GM08714 (cell line): ENCODE data around the gene SLC25A15.
"Not testable (repeated sequence)": the region's sequence is repeated elsewhere in the genome, so short reads cannot be mapped to it uniquely, and the experiment has no call there.

Experiments
- H3K4me3 ChIP-seq: fragments of 200-500 bp; sonication (Bioruptor generic); 2 replicates; pipeline ENCODE4 v1.5.1; 2014; ENCODE audit warnings: mild to moderate bottlenecking, low read length, inconsistent platforms
- ZNF274 ChIP-seq: IDR thresholded peaks from 2 replicates; pipeline ENCODE4 v1.6.1; 2012; ENCODE audit warnings: mild to moderate bottlenecking, low read depth, low read length

The SLC25A15 gene

DNA sequence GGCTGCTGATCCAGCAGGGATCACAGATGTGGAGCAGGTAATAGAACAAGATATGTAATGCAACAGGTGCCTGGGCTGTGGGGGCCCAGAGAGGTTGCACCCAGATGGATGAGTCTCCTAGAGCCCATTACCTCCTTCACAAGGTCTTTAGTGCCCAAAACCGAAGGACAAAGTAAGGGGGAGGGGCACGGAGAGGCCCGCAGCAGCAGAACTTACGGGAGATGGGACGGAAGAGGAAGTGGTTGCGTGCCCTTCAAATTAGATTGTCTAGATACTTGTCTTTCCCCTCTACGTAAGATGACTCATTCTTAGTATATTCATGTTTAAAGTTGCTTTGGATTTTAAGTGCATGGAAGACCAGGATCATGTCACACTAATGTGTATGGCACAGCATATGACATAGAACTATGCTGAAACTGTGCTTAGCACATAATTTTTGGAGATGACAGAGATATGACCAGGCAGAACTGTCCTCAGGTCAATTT, 12.7 kb upstream of the SLC25A15 start:
- TF ChIP-seq ZNF274 = no peak
- no peak overlapping the region for H3K4me3 ChIP-seq

DNA sequence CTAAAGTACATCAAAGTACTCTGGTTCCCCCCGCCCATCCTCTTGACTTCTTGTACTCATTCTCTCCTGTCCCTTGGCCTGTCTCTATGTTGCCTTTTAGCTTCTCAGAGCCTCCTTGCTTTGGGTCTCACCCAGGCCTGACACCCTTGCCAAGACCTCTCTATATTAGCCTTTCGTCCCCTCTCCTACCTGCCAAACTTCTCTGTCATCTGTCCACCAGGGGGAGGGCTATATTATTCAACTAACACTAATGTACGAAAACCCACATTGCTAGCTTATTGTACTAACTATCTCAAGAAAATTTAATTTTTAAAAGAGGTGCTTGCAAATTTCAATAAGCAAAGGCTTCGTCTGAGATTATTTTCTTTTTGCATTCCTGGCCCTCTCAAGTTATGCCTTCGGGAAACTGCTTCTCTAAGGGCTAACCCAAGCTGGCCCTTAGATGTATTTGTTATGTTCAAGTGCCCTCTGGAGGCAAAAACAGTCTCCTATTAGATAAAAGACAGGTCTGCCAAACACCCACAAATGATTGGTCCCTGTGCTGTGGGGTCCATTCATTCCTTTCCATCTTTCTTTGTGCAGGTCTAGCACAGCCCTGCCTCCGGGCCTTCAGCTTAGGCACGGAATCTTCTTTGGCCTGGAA, 12.1 kb upstream of the SLC25A15 start:
- TF ChIP-seq ZNF274 = no peak
- no peak overlapping the region for H3K4me3 ChIP-seq

DNA sequence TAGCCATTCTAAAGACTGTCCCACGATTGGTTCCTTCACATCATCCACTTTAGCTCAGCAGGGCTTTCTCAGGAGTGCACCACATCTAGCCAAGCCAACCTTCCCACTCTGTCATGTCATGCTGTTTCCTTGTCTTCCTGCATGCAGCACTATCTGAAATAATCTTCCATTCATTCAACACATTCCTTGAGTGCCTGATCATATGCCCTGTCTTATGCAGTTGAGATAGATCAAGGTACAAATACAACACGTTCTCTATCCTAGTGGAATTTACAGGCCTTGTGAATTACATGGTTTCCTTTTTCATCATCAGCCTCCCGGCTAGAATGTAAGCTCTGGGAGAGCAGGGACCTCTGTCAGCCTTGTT, 11.6 kb upstream of the SLC25A15 start:
- TF ChIP-seq ZNF274 = no peak
- H3K4me3 ChIP-seq = no peak overlapping the region

DNA sequence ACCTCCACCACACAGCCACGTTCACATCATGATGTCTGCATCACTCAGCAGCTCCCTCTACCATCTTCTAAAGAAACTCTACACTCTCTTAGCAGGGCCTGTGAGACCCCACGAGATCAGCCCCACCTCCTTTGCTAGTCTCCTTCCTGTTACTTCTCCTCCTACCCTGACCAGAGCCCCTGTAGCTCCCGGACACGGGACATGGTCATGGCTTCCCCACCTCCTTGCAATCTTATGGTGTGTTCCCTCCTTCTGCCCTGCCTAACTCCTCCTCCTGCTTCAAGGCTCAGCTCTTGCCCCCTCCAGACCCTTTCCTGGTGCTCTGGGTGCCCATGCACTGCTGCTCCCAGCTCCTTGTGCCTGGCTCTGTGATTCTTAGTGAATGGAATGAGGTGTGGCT, 10.4 kb upstream of the SLC25A15 start:
- no peak overlapping the region for H3K4me3 ChIP-seq
- TF ChIP-seq ZNF274 = no peak

GRCh38 chr13:40779796-40780285, 9.6 kb upstream of the SLC25A15 start:
- TF ChIP-seq ZNF274 = no peak

DNA sequence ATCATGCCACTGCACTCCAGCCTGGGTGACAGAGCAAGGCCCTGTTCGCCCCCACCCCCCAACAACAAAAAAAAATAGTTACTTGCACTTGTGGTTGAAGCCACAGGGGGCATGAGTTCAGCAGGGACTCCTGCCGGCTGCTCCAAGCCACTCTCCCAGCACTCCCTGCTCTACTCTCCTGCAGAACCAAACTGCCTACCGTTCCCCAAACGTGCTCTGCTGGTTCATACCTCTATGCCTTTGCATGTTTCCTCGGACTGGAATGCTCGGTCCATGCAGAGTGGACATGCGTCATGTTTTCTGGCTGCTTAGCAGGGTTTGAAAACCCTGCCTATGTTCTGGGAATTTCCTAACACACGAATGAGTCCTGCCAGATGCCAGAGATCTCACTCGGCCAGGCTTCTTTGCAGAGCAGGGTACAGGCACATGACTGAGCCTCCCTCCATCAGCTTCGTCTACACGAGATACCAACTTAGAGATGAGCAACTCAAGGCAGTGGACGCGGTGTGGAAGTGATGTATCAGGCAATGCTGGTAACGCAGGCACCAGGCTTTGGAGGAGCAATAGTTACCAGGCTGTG, 8.5 kb upstream of the SLC25A15 start:
- H3K4me3 ChIP-seq = no peak overlapping the region
- no peak for TF ChIP-seq ZNF274

More at GRCh38 chr13:40779796-40780285, 9.6 kb upstream of the SLC25A15 start:
- H3K4me3 ChIP-seq = no peak overlapping the region

DNA sequence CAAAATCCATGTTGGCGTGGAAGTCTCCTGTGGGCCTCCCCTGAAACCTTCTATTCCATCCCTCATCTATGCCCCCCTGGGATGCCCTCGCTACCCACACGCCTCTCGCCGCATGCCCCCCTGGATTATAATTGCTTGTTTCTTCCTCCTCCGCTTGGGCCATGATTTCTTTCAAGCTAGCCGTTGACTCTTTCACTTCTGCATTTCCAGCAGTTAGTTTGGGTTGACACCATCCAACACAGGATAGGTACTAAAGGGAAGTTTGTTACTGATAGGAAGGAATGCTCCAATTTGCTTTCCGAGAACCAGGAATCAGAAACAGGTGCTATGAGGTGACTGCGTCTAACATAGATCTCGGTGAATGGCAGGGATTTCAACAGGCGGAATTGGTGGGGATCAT, 7.7 kb upstream of the SLC25A15 start:
- TF ChIP-seq ZNF274 = no peak
- H3K4me3 ChIP-seq = no peak overlapping the region

- H3K4me3 ChIP-seq = not testable (repeated sequence)
These were observed 6.4 kb upstream of the SLC25A15 start for GRCh38 chr13:40782971-40783370.

- H3K4me3 ChIP-seq = no peak overlapping the region
- TF ChIP-seq ZNF274 = no peak
These were observed 4.9 kb upstream of the SLC25A15 start for GRCh38 chr13:40784540-40784939.

DNA sequence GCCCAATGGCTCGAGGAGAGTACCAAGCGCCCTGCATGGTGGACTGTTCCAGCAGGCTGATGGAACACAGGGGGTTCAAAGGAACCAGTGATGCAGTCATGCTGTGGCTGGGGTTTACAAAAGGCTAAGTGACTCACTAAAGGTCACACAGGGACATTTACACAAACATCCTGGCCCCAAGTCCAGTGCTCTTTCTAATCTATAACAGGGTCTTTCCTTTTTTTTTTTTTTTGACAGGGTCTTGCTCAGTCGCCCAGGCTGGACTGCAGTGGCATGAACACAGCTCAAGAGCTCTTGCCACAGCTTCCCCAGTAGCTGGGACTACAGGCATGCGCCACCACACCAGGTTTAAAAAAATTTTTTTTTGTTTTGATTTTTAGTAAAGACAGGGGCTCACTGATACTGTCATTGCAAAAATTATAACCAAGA, 2.8 kb upstream of the SLC25A15 start:
- H3K4me3 ChIP-seq = no peak overlapping the region
- no peak for TF ChIP-seq ZNF274

- no peak for TF ChIP-seq ZNF274
These were observed 2.3 kb upstream of the SLC25A15 start for GRCh38 chr13:40787062-40787461.

DNA sequence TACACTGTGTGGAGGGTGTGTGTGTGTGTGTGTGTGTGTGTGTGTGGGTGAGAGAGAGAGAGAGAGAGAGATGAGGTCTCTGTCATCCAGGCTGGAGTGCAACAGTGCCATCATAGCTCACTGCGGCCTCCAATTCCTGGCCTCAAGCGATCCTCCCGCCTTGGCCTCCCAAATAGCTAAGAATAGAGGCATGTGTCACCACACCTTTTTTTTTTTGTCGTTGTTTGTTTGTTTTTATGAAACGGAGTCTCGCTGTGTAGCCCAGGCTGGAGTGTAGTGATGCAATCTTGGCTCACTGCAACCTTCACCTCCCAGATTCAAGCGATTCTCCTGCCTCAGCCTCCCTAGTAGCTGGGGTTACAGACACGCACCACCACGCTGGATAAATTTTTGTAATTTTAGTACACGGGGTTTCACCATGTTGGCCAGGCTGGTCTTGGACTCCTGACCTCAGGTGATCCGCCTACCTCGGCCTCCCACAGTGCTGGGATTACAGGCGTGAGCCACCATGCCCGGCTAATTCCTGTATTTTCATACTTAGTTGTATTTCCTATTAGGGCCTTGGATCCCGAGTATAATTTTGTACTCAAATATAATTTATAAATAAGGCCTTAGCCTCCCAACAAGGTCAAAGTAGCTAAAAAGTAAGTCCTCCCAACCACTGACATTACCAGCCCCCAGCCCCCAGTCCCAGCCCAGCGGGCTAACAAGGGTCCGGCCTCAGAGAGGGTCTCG, 704 bp upstream of the SLC25A15 start:
- peak overlapping the region; percentile 74 for H3K4me3 ChIP-seq

More at GRCh38 chr13:40787062-40787461, 2.3 kb upstream of the SLC25A15 start:
- no peak overlapping the region for H3K4me3 ChIP-seq

DNA sequence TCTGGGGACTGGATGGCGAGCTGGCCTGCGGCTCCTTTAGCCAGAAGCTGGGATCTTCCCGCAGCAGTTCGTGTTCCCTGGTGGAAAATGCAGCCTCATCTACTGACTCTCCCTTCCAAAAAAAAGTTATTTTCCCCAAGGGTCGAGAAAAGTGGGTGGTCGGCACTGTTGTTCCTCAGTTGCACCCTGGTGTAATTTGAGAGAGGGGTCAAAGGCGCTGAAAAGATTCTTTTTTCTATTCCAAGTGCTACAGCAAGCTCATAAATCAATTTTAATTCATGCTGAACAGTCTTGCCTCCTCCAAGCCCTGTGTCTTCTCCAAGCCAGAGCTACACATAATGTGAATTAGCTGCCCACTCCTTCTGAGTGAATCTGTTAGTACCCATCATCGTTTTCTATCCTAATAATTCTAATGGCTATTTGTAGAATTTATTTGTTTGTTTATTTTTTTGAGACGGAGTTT, 774 bp downstream of the SLC25A15 start:
- peak overlapping the region; percentile 74; the same call in 1 of the 2 replicates for H3K4me3 ChIP-seq
- no peak for TF ChIP-seq ZNF274

GRCh38 chr13:40792284-40793051, 3.1 kb downstream of the SLC25A15 start:
- no peak overlapping the region for H3K4me3 ChIP-seq
- no peak for TF ChIP-seq ZNF274
